ENCODE results near the gene ZNF672.

ZNF672 gene

DNA sequence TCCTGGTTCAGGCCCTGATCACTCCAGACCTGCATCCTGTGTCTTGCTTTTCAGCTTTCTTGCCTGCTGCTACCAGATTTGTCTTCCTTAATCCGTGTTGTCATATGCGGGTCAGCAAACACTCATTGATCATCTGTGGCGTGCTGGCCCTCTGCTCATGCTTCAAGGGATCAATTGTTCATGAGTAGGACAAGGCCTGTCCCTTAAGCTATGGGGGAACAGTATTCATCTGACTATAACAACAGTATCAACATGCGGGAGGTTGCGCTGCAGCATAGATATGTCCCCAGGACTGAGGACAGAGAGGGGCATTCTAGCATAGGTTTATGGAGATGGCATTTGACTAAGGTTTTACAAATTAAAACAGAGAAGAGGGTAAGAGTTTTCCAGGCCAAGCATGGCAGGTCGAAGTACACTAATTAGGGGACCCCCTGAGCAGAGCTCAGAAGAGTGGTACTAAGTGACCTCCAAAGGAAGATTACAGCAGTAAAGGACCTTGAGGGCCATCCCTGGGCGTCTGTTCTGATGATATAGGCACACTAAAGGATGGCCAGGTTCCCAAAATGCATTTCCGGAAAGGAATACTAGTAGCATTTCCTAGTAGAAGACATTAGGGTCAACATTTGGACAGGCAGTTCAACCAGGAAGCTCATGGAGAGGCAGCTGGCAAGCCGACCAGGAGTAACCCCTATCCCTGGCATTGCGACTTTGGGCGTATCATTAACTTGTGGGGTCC is 811 bp upstream of the ZNF672 start:
- no peak for DNase-seq

DNA sequence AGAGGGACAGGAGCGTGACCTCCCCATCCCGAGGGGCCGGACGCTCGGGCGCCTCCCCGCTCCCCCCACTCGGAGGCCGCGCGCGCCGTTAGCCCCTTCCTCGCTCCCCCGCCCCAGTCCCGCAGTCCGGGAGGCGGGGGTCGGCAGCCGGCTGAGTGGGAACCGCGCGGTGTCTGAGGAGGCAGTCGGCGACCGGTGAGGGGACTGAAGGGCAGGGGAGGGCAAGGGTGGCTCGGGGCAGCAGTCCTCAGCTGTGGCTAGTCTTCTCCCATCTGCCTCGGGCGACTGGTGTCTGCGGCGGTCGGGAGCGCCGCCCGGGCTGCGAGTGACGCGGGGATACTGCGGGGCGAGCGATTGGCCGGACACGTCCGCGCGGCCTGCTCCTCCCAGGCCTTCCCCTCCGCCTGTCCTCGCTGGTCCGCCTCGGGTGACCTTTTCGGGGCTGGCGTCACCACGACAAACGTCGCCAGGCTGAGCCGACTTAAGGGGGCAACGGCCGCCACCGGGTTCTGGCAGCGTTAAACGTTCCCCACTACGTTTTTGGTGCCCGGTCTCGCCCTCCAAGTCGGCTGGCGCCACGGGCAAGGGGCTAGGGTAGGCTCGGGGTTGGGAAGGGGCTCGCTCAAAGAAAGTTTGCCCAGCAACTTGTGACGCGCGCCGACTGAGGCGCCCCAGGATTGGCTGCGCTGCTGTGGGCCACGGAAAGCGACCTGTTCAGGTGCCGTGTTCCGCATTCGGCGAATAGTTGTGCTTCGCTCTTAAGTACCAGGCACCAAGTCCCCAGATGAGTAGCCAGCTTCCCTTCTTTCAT is 538 bp downstream of the ZNF672 start:
- DNase-seq, result peak; percentile 85

- DNase-seq, result no peak
Measured at GRCh38 chr1:248839168-248839555, 1.1 kb downstream of the ZNF672 start.

- no peak for DNase-seq
Measured at GRCh38 chr1:248840946-248841345, 2.9 kb downstream of the ZNF672 start.

GRCh38 chr1:248841702-248842395 is 3.8 kb downstream of the ZNF672 start:
- DNase-seq, result no peak

DNA sequence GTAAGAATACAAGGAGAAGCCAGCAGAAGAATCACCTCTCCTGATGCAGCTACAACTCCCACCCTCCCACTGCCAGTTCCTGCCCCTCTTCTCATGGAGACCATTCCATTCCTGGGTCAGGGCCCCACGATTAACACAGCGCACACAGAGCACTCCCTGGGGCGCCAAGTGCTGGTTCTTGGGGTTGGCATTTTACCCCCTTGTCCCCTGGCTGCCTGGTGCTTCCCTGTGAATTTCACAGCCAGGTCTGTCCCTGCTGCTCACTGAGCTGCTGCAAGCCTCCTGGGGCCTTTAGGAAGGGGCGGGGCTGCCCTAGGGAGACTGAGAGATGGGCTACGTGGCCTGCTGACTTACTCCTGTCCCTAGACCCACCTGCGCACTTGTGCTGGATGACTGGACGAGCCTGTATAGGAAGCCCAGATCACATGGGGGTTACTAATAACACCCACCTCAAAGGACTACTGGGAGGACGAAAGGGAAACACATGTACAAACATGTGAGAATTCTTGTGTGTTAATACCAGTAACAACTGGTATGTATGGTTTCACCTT is 4.8 kb downstream of the ZNF672 start:
- DNase-seq, result no peak

- no peak for DNase-seq
Measured at GRCh38 chr1:248843687-248844086, 5.7 kb downstream of the ZNF672 start.

DNA sequence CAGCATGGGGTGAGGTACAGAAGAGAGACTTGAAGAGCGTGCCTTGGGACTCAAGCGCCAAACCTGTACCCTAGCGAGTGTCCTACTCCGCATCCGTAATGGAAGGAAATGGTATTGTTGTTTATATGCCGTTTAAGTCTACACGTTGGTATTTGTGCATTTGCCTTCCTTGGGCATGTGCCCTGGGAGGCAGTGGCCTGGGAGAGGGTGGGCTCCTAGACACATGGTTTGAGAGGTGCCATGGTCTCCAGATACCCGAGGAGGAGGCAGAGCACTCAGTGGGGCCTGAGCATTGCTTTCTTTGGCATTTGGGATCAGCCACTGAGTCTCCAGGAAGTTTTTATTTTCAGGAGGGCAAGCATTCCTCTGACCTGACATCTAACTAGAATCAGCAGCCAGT is 6.5 kb downstream of the ZNF672 start:
- DNase-seq, result no peak

DNA sequence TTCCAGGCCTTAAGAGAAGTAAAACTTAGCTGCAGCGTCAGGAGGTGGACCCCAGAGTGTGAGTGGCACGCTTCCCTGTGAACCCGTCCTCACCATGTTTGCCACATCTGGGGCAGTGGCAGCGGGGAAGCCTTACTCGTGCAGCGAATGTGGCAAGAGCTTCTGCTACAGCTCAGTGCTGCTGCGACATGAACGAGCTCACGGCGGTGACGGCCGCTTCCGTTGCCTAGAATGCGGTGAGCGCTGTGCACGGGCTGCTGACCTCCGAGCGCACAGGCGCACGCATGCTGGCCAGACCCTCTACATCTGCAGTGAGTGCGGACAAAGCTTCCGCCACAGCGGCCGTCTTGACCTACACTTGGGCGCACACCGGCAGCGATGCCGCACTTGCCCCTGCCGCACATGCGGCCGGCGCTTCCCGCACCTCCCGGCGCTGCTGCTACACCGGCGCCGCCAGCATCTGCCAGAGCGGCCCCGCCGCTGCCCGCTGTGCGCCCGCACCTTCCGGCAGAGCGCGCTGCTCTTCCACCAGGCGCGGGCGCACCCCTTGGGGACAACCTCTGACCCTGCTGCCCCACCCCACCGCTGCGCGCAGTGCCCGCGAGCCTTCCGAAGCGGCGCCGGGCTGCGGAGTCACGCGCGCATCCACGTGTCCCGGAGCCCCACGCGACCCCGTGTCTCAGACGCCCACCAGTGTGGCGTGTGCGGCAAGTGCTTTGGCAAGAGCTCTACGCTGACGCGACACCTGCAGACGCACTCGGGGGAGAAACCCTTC is 9.3 kb downstream of the ZNF672 start:
- no peak for DNase-seq

- DNase-seq, result no peak
Measured at GRCh38 chr1:248847956-248848561, 10.0 kb downstream of the ZNF672 start.

GRCh38 chr1:248848602-248849001 is 10.6 kb downstream of the ZNF672 start:
- no peak for DNase-seq

DNA sequence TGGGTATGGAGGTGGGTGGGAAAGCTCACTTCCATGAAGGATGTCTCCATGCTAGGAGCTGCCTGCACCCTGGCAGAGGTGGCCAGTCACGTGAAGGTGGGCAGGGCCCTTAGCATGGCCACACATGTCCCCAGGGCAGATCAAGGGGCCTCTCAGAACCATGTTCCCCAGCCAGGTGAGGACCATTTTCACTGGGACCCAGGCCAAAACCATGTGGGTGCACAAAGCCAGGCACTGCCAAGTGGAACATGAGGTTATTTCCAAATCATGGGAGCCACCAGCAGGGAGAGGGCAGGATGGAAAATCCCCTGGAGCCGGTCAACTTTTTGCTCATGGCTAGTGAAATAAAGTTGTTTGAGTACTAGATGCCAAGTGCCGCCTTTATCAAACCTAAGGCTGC is 11.1 kb downstream of the ZNF672 start:
- no peak for DNase-seq

GRCh38 chr1:248849637-248850036 is 11.6 kb downstream of the ZNF672 start:
- no peak for DNase-seq

DNA sequence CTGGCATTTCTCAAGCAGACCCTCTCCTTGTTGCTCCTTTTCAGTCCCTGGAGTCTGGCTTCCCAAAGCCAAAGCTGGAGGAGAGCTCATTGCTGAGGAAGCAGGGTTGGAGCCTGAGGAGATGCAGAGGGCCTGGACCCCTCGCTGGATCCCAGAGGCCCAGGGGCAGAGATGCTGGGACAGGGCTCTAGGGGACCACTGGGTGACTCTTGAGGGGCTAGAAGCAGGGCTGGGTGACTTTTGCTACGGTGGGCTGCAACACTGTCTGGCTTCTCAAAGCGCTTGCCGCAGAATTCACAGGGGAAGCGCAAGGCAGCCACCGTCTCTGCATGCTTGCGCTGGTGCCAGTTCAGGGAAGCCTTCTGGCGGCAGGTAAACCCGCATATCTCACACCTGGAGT is 12.1 kb downstream of the ZNF672 start:
- DNase-seq, result no peak

- no peak for DNase-seq
Measured at GRCh38 chr1:248850536-248851251, 12.7 kb downstream of the ZNF672 start.

DNA sequence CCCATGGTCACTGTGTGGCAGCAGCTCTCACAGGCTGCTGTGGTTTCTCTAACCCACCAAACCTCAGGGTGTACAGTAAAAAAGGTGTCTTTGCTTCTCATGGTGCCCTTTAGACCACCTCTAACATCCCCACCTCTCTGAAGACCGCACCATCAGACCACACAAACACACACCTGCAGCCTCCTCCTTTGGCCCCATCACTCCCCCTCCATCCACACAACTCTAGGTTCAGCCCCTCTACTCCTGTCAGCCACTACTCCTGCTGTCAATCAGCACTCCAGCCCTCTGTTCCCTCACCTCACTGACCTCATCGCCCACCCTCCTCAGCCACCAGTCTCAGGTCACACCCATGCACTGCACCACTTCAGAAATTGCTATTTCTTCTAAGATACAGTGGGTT is 13.4 kb downstream of the ZNF672 start:
- DNase-seq, result no peak

GRCh38 chr1:248852481-248853405 is 14.7 kb downstream of the ZNF672 start:
- no peak for DNase-seq

DNA sequence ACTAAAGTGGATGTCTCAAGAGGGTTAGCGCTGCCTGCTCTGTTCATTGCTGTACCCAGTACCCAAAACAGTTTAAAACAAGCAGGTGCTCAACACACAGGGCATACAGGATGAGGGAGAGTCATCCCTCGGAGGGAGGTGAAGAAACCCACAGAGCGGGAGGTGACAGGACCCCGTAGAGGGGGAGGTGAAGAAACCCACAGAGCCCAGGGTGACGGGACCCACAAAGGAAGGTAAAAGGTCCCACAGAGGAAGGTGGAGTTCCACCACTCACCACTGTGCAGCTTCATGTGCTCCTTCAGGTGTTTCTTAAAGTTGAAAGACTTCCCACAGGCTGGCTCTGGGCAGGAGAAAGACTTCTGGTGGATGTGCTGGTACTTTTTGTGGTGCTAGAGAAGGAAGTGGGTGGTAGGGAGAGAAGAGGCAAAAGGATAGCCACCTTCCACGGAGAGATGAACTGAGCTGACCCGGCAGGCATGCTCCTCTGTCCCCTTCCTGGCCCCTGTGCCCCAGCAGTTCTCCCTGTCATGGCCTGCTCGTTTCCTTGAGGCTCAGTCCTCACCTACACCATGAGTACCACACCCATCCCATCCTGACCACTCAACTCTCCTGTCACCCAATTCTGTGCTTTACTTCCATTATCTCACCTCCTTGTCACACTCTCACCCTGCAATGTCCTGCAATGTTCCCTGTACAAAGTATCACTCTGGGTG is 15.8 kb downstream of the ZNF672 start:
- DNase-seq, result peak; percentile 50

DNA sequence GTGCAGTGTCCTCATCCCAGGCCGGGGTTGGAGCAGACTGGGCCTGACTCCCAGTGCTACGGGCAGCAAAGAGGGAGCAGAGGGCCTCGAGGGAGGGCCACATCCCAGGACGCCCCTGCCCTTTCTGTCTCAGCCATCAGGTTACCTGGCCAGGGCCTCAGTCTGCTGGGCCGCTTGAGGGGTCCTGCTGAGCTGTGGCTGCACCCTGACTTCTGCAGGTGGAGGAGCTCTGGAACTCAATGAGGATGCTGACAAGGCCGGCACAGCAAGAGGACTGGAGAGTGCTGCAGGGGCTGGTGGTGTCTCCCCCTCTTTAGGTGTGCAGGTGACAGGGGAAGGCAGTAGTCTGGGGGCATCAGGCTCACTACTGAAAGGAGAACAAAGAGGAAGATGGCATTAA is 17.6 kb downstream of the ZNF672 start:
- DNase-seq, result no peak

GRCh38 chr1:248856176-248856575 is 18.2 kb downstream of the ZNF672 start:
- no peak for DNase-seq

All from activated CD8-positive, alpha-beta memory T cell treated with anti-CD3 and anti-CD28 coated beads, Interleukin-2, amount 50 U/mL, for 4 hours (primary cell).